Measurements from ENCODE around the gene JADE2. TPM values are rescaled to one million over a fixed set of nuclear protein-coding genes. Genes with fewer than 3 reads are reported as not detected.

Gene JADE2
- total RNA-seq, 4 donors from 2014 or later: 35.5 to 68.1 (median 59.0) TPM

GRCh38 chr5:134579284-134579771 lies 53.9 kb downstream of the JADE2 start:
- DNase-seq (ENCODE audit: low spot score in 2 of 2): no peak
- TF ChIP-seq CTCF (IDR thresholded peaks at IDR 0.05) (no peak), POLR2A (IDR thresholded peaks at IDR 0.05) (no peak)
- WGBS, 2 donors: 93 to 94% methylated on average over 13 of the region's 13 CpGs
- intact Hi-C loops (cut with DNase I; ENCODE audit: low total_unique reads): loop anchor here (5.0 kb wide), 1 partner anchor 277 kb away; no protein-coding TSS in a partner anchor
- no peak overlapping the region for H3K4me3 ChIP-seq (ENCODE audit: low read depth, poor library complexity, severe bottlenecking)

- intact Hi-C loops (cut with DNase I; ENCODE audit: low total_unique reads): loop anchor here (10.0 kb wide), 1 partner anchor 395 kb away; no protein-coding TSS in a partner anchor
- WGBS, 2 donors: 59 to 60% methylated on average over 14 of the region's 14 CpGs
- DNase-seq (ENCODE audit: low spot score in 2 of 2): peak in 1 of 2 donors; percentile 57
- TF ChIP-seq CTCF (IDR thresholded peaks at IDR 0.05) (no peak), POLR2A (IDR thresholded peaks at IDR 0.05) (no peak)
- H3K4me3 ChIP-seq (ENCODE audit: low read depth, poor library complexity, severe bottlenecking): no peak overlapping the region
Observed at GRCh38 chr5:134580001-134580460, 54.6 kb downstream of the JADE2 start.

GRCh38 chr5:134581241-134581981 lies 55.9 kb downstream of the JADE2 start:
- no peak overlapping the region for H3K4me3 ChIP-seq (ENCODE audit: low read depth, poor library complexity, severe bottlenecking)
- intact Hi-C loops (cut with DNase I; ENCODE audit: low total_unique reads): loop anchor here (10.0 kb wide), 1 partner anchor 397 kb away; no protein-coding TSS in a partner anchor
- DNase-seq (ENCODE audit: low spot score in 2 of 2): peak in 1 of 2 donors; percentile 83
- no peak for TF ChIP-seq POLR2A (IDR thresholded peaks at IDR 0.05)
- no peak for TF ChIP-seq CTCF (IDR thresholded peaks at IDR 0.05)
- WGBS, 2 donors: 48 to 58% methylated on average over 7 to 8 of the region's 8 CpGs

GRCh38 chr5:134582281-134582680 lies 56.8 kb downstream of the JADE2 start:
- no peak overlapping the region for H3K4me3 ChIP-seq (ENCODE audit: low read depth, poor library complexity, severe bottlenecking)
- TF ChIP-seq CTCF (IDR thresholded peaks at IDR 0.05) (no peak), POLR2A (IDR thresholded peaks at IDR 0.05) (no peak)
- intact Hi-C loops (cut with DNase I; ENCODE audit: low total_unique reads): loop anchor here (10.0 kb wide), 1 partner anchor 397 kb away; no protein-coding TSS in a partner anchor
- 80 to 82% methylated on average over 5 of the region's 5 CpGs for WGBS, 2 donors
- peak in 1 of 2 donors; percentile 49 for DNase-seq (ENCODE audit: low spot score in 2 of 2)

GRCh38 chr5:134582941-134583340 lies 57.5 kb downstream of the JADE2 start:
- DNase-seq (ENCODE audit: low spot score in 2 of 2): peak in 1 of 2 donors; percentile 46
- intact Hi-C loops (cut with DNase I; ENCODE audit: low total_unique reads): loop anchor here (10.0 kb wide), 1 partner anchor 398 kb away; no protein-coding TSS in a partner anchor

More at GRCh38 chr5:134582941-134583340, 57.5 kb downstream of the JADE2 start:
- no peak overlapping the region for H3K4me3 ChIP-seq (ENCODE audit: low read depth, poor library complexity, severe bottlenecking)
- TF ChIP-seq POLR2A (IDR thresholded peaks at IDR 0.05) (no peak), CTCF (IDR thresholded peaks at IDR 0.05) (no peak)
- 90 to 91% methylated on average over 10 of the region's 10 CpGs for WGBS, 2 donors
